HG03558 (cell line): Measurements from ENCODE around the gene KANK2.

Source experiments
- ATAC-seq: cut with Tn5 transposase; IDR thresholded peaks from one replicate; pipeline ENCODE4 v1.9.1; 2021; ENCODE audit warnings: moderate number of reproducible peaks; ENCODE audit not compliant: unreplicated experiment; ENCODE audit errors: extremely low read depth

Gene KANK2

GRCh38 chr19:11197291-11198174 lies at the start of gene KANK2:
KANK2 (minus strand) TSS chr19:11197545; CDS start chr19:11194511, 3,034 bp downstream.
- ATAC-seq, result no peak

GRCh38 chr19:11246941-11247340 lies 49.6 kb upstream of the KANK2 start:
- ATAC-seq, result no peak

- ATAC-seq, result no peak
Measured at GRCh38 chr19:11244846-11245589, 47.7 kb upstream of the KANK2 start.

- ATAC-seq, result no peak
Measured at GRCh38 chr19:11243798-11244169, 46.4 kb upstream of the KANK2 start.

- ATAC-seq, result no peak
Measured at GRCh38 chr19:11242864-11243797, 45.8 kb upstream of the KANK2 start.

GRCh38 chr19:11242025-11242424 lies 44.7 kb upstream of the KANK2 start:
- no peak for ATAC-seq

- ATAC-seq, result no peak
Measured at GRCh38 chr19:11240008-11240444, 42.7 kb upstream of the KANK2 start.

GRCh38 chr19:11239377-11240000 lies 42.1 kb upstream of the KANK2 start, which contains the start of gene ANGPTL8:
ANGPTL8 (plus strand) TSS chr19:11239619; CDS start chr19:11239638, 19 bp downstream.
- no peak for ATAC-seq

- ATAC-seq, result no peak
Measured at GRCh38 chr19:11238781-11239376, 41.5 kb upstream of the KANK2 start.

GRCh38 chr19:11238041-11238440 lies 40.7 kb upstream of the KANK2 start:
- ATAC-seq, result no peak

- ATAC-seq, result no peak
Measured at GRCh38 chr19:11237321-11237720, 40.0 kb upstream of the KANK2 start.

- no peak for ATAC-seq
Measured at GRCh38 chr19:11236324-11237301, 39.3 kb upstream of the KANK2 start.

GRCh38 chr19:11234486-11235075 lies 37.2 kb upstream of the KANK2 start:
- no peak for ATAC-seq

- no peak for ATAC-seq
Measured at GRCh38 chr19:11233073-11233472, 35.7 kb upstream of the KANK2 start.

GRCh38 chr19:11232555-11232954 lies 35.2 kb upstream of the KANK2 start:
- no peak for ATAC-seq

- no peak for ATAC-seq
Measured at GRCh38 chr19:11230621-11231386, 33.5 kb upstream of the KANK2 start.
